Measurements from ENCODE around the gene MATN4.

Gene MATN4

DNA sequence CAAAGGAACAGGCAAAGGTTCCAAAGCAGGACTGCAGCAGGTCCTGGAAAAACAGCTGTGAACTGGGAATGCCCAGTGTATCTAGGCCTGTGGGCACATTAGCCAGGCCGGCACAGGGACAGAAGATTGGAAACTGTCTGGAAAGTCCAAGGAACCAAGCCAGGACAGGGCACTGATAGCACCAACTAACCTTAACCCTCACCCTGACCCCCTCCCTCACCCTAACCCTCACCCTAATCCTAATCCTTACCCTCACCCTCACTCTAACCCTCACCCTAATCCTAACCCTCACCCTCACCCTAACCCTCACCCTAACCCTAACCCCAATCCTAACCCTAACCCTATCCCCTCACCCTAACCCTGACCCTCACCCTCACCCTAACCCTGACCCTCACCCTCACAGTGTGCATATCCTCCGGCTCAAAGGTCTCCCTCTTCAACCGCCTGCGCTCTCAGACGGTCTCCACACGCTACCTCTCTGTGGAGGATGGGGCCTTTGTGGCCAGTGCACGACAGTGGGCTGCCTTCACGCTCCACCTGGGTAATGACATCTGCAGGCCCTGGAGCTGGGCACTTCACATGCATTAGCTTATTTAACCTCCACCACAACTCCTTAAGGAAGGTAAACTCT lies 5.1 kb upstream of the MATN4 start:
- no peak for DNase-seq

DNA sequence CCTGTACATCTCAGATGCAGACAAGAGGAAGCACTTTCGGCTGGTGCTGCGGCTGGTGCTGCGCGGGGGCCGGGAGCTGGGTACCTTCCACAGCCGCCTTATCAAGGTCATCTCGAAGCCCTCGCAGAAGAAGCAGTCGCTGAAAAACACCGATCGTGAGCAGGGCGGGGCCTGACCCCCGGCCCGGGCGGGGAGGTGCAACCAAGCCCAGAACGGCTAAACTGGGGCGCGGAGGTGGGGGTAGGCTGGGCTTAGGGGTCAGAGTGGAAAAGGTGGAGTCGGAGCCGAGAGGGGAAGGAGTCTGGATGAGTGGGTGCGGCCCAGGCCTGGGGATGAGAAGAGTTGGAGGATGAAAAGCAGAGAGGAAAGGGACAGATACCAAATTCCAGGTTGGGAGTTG lies 4.1 kb upstream of the MATN4 start:
- no peak for DNase-seq

- peak; percentile 65 for DNase-seq
These were observed 3.6 kb upstream of the MATN4 start for GRCh38 chr20:45311589-45312211.

- DNase-seq: no peak
These were observed 976 bp upstream of the MATN4 start for GRCh38 chr20:45309075-45309474.

DNA sequence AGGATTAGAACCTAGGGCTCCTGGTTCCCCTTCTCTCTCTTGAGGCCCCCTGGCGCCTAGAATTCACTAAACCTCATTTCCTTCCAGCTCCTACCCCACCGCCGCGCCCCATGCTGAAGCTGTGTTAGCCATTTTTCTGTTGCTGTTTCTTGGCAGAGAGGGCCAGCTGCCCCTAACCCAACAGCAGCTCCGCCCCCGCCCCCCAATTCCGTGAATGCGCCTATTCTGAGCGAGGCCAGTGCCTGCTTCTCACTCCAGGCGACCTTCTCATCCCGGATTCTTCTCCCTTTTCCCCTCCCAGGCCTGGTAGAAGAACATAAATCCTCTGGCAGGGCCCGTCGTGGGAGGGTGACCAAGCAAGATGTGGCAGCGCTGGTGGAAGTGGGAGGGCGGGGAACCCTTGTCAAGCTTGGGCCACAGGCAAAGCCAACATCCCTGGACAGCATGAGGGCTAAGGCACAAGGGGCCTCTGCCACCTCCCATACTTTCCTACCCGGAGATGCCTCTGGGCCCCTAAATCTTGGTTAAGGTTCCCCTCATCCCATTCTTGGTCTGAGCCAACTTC lies 941 bp downstream of the MATN4 start:
- DNase-seq: no peak

- DNase-seq: peak; percentile 54
These were observed 1.6 kb downstream of the MATN4 start, which contains the start of gene RBPJL for GRCh38 chr20:45306431-45306982. TSS of gene RBPJL (plus strand) at chr20:45306840. CDS start at chr20:45306923, 83 bp downstream.

GRCh38 chr20:45305262-45305661 lies 2.8 kb downstream of the MATN4 start:
- no peak for DNase-seq

- no peak for DNase-seq
These were observed 3.6 kb downstream of the MATN4 start for GRCh38 chr20:45304464-45304999.

- DNase-seq: no peak
These were observed 4.3 kb downstream of the MATN4 start for GRCh38 chr20:45303586-45304463.

DNA sequence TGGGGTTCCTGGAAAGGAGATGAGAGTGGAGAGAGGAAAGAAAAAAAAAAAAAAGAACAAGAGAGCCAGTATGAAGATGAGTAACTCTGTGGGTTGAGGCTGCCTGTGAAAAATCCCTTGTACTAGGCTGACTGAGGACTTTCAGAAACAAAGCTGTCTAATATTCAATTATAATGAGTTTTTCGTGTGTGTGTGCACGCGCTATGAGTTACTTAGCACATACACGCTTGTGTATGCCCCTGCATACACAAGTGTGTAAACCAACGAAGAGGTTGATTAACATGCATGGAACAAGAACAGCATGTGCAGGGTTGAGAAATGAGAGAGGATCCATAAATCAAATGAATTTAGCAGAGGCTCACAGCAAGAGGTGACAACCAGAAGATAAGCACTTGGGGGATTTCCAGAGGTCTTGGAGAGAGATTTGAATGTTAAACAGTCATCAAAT lies 6.3 kb downstream of the MATN4 start:
- DNase-seq: no peak

DNA sequence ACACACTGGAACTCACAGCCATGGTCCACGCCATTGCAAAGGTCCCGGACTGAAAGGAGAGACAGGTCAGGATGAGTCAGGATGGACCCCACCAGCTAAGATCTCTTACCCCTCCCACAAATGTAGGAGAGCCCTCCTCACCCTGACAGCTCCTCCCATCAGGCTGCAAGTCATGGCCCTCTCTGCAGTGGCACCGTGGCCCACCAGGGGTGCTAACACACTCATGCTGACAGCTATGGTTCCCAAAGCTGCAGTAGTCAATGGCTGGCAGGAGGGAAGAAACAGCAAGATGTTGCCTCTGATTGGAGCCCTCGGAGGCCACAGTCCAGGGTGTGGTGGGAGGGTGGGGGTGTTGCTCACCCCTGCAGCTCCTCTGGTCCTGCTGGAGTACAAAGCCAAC lies 7.1 kb downstream of the MATN4 start:
- peak; percentile 35 for DNase-seq

- DNase-seq: no peak
These were observed 8.3 kb downstream of the MATN4 start for GRCh38 chr20:45299786-45300185.

- no peak for DNase-seq
These were observed 10.2 kb downstream of the MATN4 start for GRCh38 chr20:45297786-45298497.

DNA sequence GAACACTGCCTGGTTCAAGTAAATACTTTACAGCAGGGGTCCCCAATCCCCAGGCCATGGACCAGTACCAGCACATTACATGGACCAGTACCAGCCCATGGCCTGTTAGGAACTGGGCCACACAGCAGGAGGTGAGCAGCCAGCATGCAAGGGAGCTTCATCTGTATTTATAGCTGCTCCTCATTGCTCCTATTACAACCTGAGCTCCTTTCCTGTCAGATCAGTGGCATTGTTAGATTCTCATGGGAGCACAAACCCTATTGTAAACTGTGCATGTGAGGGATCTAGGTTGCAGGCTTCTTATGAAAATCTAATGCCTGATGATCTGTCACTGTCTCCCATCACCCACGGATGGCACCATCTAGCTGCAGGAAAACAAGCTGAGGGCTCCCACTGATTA lies 13.4 kb downstream of the MATN4 start:
- DNase-seq: no peak

DNA sequence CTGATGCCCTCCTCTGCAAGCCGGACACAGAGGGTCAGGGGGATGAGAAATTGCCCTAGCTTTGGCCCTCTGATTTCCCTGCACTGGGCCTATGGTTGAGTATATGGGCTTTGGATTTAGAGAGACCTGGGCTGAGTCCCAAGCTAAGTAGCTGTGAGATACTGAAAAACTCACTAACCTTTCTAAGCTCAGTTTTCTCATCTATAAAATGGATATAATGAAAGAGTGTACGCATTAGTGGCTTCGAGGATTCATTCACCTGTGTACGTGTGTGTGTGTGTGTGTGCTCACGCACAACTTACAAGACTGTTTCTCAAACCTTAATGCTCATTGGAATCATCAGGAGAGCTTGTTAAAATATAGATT lies 14.1 kb downstream of the MATN4 start:
- DNase-seq: no peak

- DNase-seq: peak; percentile 83
These were observed 14.8 kb downstream of the MATN4 start for GRCh38 chr20:45293041-45294002.

DNA sequence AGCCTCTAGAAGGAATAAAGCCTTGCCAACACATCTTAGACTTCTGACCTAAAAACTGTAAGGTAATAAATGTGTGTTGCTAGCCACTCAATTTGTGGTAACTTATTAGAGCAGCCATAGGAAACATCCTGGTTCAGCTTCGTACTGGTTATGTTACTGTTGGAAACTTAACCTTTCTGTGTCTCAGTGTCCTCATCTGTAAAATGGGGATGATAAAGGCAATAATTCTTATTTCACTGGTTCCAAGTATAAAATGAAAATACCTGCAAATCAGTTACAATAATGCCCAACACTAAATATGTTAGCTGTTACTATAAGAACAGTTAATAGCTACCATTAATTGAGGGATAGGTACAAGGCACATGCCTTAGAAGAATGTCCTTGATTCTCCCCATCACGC lies 15.8 kb downstream of the MATN4 start:
- DNase-seq: no peak

DNA sequence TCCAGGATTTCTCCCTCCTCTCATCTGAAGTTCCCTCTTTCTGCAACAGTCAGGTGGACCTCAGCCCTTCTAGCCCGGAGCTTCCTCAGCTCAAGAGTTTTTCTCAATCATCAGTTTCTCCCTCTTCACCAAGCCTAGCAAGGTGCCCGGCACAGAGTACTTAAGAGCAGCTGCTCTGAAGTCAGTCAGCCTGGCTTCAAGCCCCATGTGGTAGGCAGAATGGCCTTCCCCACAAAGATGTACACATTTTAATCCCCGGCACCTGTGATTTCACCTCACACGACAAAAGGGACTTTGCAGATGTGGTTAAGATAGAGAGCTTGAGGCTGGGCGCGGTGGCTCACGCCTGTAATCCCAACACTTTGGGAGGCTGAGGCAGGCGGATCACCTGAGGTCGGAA lies 16.6 kb downstream of the MATN4 start:
- no peak for DNase-seq

- peak; percentile 62 for DNase-seq
These were observed 17.3 kb downstream of the MATN4 start for GRCh38 chr20:45290677-45291355.

DNA sequence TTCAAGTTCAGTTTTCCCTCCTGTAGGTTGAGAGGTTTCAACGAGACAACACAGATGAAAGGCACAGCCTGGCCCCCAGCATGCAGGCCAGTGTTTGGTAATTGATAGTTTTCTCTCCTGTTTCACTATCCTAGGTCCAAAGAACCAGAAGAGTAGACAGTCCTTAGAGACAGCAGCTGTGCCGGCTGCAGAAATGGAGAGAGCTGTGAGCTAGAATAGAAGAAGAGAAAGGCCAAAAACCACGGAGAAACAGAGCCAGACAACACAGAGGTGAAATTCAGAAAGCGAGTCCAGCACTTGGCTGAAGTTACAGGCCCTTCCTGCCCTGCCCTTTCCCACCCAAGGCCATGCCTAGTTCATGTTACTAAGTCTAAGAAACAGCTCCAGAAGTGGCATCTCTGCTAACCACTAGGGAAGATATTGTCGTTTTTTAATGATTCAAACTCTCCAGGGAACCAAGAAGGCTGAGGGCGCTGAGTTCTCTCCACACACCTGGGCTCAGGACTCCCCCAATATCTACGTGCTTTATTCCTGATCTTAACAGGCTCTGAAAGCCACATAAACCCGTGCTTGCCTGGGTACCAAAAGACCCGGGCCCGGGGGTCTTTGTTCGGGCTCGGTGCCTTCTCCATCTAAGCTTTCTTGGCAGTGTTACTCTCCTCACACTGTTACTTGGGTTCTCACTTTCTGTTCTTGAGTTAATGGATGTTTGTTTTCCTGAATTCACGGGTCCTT lies 18.0 kb downstream of the MATN4 start:
- DNase-seq: no peak

Data from activated T-cell treated with anti-CD3 and anti-CD28 coated beads, Interleukin-2, amount 50 U/mL, for 1 hour (primary cell).